ENCODE data around the gene SPACA6. TPM values are rescaled to one million over a fixed set of nuclear protein-coding genes. Genes with fewer than 3 reads are reported as not detected.

SPACA6 gene
- polyA plus RNA-seq, 1 donor (not counting 4 experiments of a cell fraction or from before 2014, with no cell fraction given), result 4.3 TPM

- H3K9ac ChIP-seq (ENCODE audit: control insufficient read depth, extremely low read depth, insufficient read depth, low read length), result no peak overlapping the region
- peaks cover 4% of the 10 kb centered on the region for H3K27me3 ChIP-seq (ENCODE audit: control insufficient read depth, extremely low read depth, insufficient read depth, low read length)
- no peak overlapping the region for H3K27ac ChIP-seq (ENCODE audit: control insufficient read depth, insufficient read depth, low read length)
- H3K4me1 ChIP-seq (ENCODE audit: control insufficient read depth, extremely low read depth, insufficient read depth, low read length), result no peaks in the 10 kb centered on the region
- no peaks in the 10 kb centered on the region for H4K20me1 ChIP-seq (ENCODE audit: control insufficient read depth, extremely low read depth, insufficient read depth, low read length)
- no peaks in the 10 kb centered on the region for H3K9me3 ChIP-seq (ENCODE audit: control insufficient read depth, low read depth, low read length)
- no peaks in the 10 kb centered on the region for H3K9me1 ChIP-seq (ENCODE audit: control insufficient read depth, extremely low read depth, insufficient read depth, low read length)
- no peaks in the 10 kb centered on the region for H3K79me2 ChIP-seq (ENCODE audit: control insufficient read depth, insufficient read depth, low read length)
- H3K4me2 ChIP-seq (ENCODE audit: control insufficient read depth, extremely low read depth, insufficient read depth, low read depth, low read length), result no peak overlapping the region
- FAIRE-seq (no peak), DNase-seq (ENCODE audit: low read depth, low spot score) (no peak)
- H3K4me3 ChIP-seq (ENCODE audit: control insufficient read depth in 2 of 3, extremely low read depth in 1 of 3, insufficient read depth in 2 of 3, low read depth in 1 of 3, low read length in 3 of 3), result no peak overlapping the region
- TF ChIP-seq EZH2 (IDR thresholded peaks at IDR 0.05; ENCODE audit: low read length) (no peak), CTCF (optimal IDR thresholded peaks at IDR 0.05 in 1 of 3, IDR thresholded peaks at IDR 0.05 in 1 of 3, conservative IDR thresholded peaks at IDR 0.05 in 1 of 3; ENCODE audit: extremely low read depth in 1 of 3, insufficient read depth in 2 of 3, low read length in 3 of 3) (no peak)
- H2AFZ ChIP-seq (ENCODE audit: control insufficient read depth, low read length), result no peak overlapping the region
- dilution Hi-C loops (cut with MboI; ENCODE audit: extremely low pct_ligation_motif_present, low sequenced_read_pairs), result no loop called here
- H3K36me3 ChIP-seq (ENCODE audit: control insufficient read depth in 2 of 2, extremely low read depth in 1 of 2, insufficient read depth in 2 of 2, low read length in 2 of 2), result no peaks in the 10 kb centered on the region
Measured at GRCh38 chr19:51711702-51712101, 18.6 kb downstream of the SPACA6 start.

- H2AFZ ChIP-seq (ENCODE audit: control insufficient read depth, low read length), result no peak overlapping the region
- DNase-seq (ENCODE audit: low read depth, low spot score) (no peak), FAIRE-seq (peak; percentile 93)
- H3K9me3 ChIP-seq (ENCODE audit: control insufficient read depth, low read depth, low read length), result no peaks in the 10 kb centered on the region
- no peaks in the 10 kb centered on the region for H3K4me1 ChIP-seq (ENCODE audit: control insufficient read depth, extremely low read depth, insufficient read depth, low read length)
- TF ChIP-seq CTCF (optimal IDR thresholded peaks at IDR 0.05 in 1 of 3, IDR thresholded peaks at IDR 0.05 in 1 of 3, conservative IDR thresholded peaks at IDR 0.05 in 1 of 3; ENCODE audit: extremely low read depth in 1 of 3, insufficient read depth in 2 of 3, low read length in 3 of 3) (peak; percentile 84 to 95 (median 85)), EZH2 (IDR thresholded peaks at IDR 0.05; ENCODE audit: low read length) (no peak)
- H3K4me3 ChIP-seq (ENCODE audit: control insufficient read depth in 2 of 3, extremely low read depth in 1 of 3, insufficient read depth in 2 of 3, low read depth in 1 of 3, low read length in 3 of 3), result no peak overlapping the region
- no peak overlapping the region for H3K27ac ChIP-seq (ENCODE audit: control insufficient read depth, insufficient read depth, low read length)
- dilution Hi-C loops (cut with MboI; ENCODE audit: extremely low pct_ligation_motif_present, low sequenced_read_pairs), result no loop called here
- no peak overlapping the region for H3K9ac ChIP-seq (ENCODE audit: control insufficient read depth, extremely low read depth, insufficient read depth, low read length)
- peaks cover 4% of the 10 kb centered on the region for H3K27me3 ChIP-seq (ENCODE audit: control insufficient read depth, extremely low read depth, insufficient read depth, low read length)
- H4K20me1 ChIP-seq (ENCODE audit: control insufficient read depth, extremely low read depth, insufficient read depth, low read length), result no peaks in the 10 kb centered on the region
- H3K4me2 ChIP-seq (ENCODE audit: control insufficient read depth, extremely low read depth, insufficient read depth, low read depth, low read length), result no peak overlapping the region
- H3K36me3 ChIP-seq (ENCODE audit: control insufficient read depth in 2 of 2, extremely low read depth in 1 of 2, insufficient read depth in 2 of 2, low read length in 2 of 2), result no peaks in the 10 kb centered on the region
- no peaks in the 10 kb centered on the region for H3K79me2 ChIP-seq (ENCODE audit: control insufficient read depth, insufficient read depth, low read length)
- no peaks in the 10 kb centered on the region for H3K9me1 ChIP-seq (ENCODE audit: control insufficient read depth, extremely low read depth, insufficient read depth, low read length)
Measured at GRCh38 chr19:51712461-51713081, 19.4 kb downstream of the SPACA6 start.

Measured in keratinocyte (primary cell).